ENCODE measurements around the gene HES7. TPM values are rescaled to one million over a fixed set of nuclear protein-coding genes. Genes with fewer than 3 reads are reported as not detected.

HES7 gene
- total and polyA plus RNA-seq, 8 donors, result 0.58 to 0.92 TPM; not detected in 6

- H3K4me3 ChIP-seq, result peak overlapping the region in 1 of 4 donors; percentile 15
- no peak for DNase-seq
These were observed 24.0 kb upstream of the HES7 start for GRCh38 chr17:8147805-8148404.

GRCh38 chr17:8147141-8147804 is 23.4 kb upstream of the HES7 start:
- peak in 1 of 2 donors; percentile 13 for DNase-seq
- Histone ChIP-seq H3K4me1 (peaks cover 14 to 69% (median 57%) of the 10 kb centered on the region in 4 donors), H3K36me3 (peaks cover 85 to 88% (median 87%) of the 10 kb centered on the region in 4 donors), H3K9me3 (no peaks in the 10 kb centered on the region), H3K27ac (peak overlapping the region in 4 of 5 donors; percentile 41 to 100 (median 46)), H3K4me3 (peak overlapping the region in 1 of 4 donors; percentile 15), H3K27me3 (no peaks in the 10 kb centered on the region)
- WGBS, 5 donors, result 90 to 92% (median 91%) methylated on average over 19 to 26 of the region's 26 CpGs
- TF ChIP-seq EP300 (IDR thresholded peaks at IDR 0.05) (no peak), POLR2A (IDR thresholded peaks at IDR 0.05) (no peak), POLR2AphosphoS5 (IDR thresholded peaks at IDR 0.05) (no peak)
- intact Hi-C loops (cut with DNase I; ENCODE audit: low total_unique reads), result no loop called here

More at GRCh38 chr17:8147805-8148404, 24.0 kb upstream of the HES7 start:
- peaks cover 19 to 68% (median 58%) of the 10 kb centered on the region in 4 donors for H3K4me1 ChIP-seq
- 91 to 96% (median 95%) methylated on average over 7 to 13 of the region's 13 CpGs for WGBS, 5 donors
- no peaks in the 10 kb centered on the region for H3K27me3 ChIP-seq
- no peak for TF ChIP-seq POLR2A (IDR thresholded peaks at IDR 0.05)
- peak in 1 of 3 donors; percentile 4 for TF ChIP-seq POLR2AphosphoS5 (IDR thresholded peaks at IDR 0.05)
- H3K27ac ChIP-seq, result peak overlapping the region in 4 of 5 donors; percentile 41 to 100 (median 46)
- peaks cover 81 to 84% (median 83%) of the 10 kb centered on the region in 4 donors for H3K36me3 ChIP-seq
- no peaks in the 10 kb centered on the region for H3K9me3 ChIP-seq
- intact Hi-C loops (cut with DNase I; ENCODE audit: low total_unique reads), result no loop called here

- Histone ChIP-seq H3K4me3 (no peak overlapping the region), H3K36me3 (peaks cover 92 to 95% (median 94%) of the 10 kb centered on the region in 4 donors), H3K27ac (peak overlapping the region in 4 of 5 donors; percentile 2 to 100 (median 29)), H3K4me1 (peaks cover 14 to 76% (median 54%) of the 10 kb centered on the region in 4 donors), H3K9me3 (no peaks in the 10 kb centered on the region), H3K27me3 (no peaks in the 10 kb centered on the region)
- DNase-seq, result no peak
- WGBS, 5 donors, result 89 to 95% (median 92%) methylated on average over 14 of the region's 14 CpGs
- intact Hi-C loops (cut with DNase I; ENCODE audit: low total_unique reads), result no loop called here
- no peak for TF ChIP-seq POLR2AphosphoS5 (IDR thresholded peaks at IDR 0.05)
- TF ChIP-seq CTCF (IDR thresholded peaks at IDR 0.05), result no peak
- no peak for TF ChIP-seq EP300 (IDR thresholded peaks at IDR 0.05)
- TF ChIP-seq POLR2A (IDR thresholded peaks at IDR 0.05), result no peak
These were observed 22.7 kb upstream of the HES7 start for GRCh38 chr17:8146381-8147140.

- 84 to 97% (median 93%) methylated on average over 6 to 12 of the region's 12 CpGs for WGBS, 5 donors
- Histone ChIP-seq H3K36me3 (peaks cover 99 to 100% (median 100%) of the 10 kb centered on the region in 4 donors), H3K9me3 (no peaks in the 10 kb centered on the region), H3K27ac (peak overlapping the region in 2 of 5 donors; percentile 2 to 100), H3K27me3 (no peaks in the 10 kb centered on the region), H3K4me1 (peaks cover 12 to 78% (median 47%) of the 10 kb centered on the region in 4 donors), H3K4me3 (no peak overlapping the region)
- DNase-seq, result peak in 1 of 2 donors; percentile 7
- intact Hi-C loops (cut with DNase I; ENCODE audit: low total_unique reads), result no loop called here
- no peak for TF ChIP-seq POLR2AphosphoS5 (IDR thresholded peaks at IDR 0.05)
- no peak for TF ChIP-seq EP300 (IDR thresholded peaks at IDR 0.05)
- TF ChIP-seq CTCF (IDR thresholded peaks at IDR 0.05), result no peak
- TF ChIP-seq POLR2A (IDR thresholded peaks at IDR 0.05), result no peak
These were observed 21.9 kb upstream of the HES7 start for GRCh38 chr17:8145811-8146210.

Measured in stomach (tissue), 9 donors.